K562 treated with DMSO at 1 percent for 4 hours (cell line): ENCODE data around the gene RBM4. TPM values are rescaled to one million over a fixed set of nuclear protein-coding genes. Genes with fewer than 3 reads are reported as not detected.

ENCODE experiments used
- total RNA-seq: library from RNA; unstranded; fragments of 300-600 nt; gene quantifications from 2 replicates; pipeline ENCODE4 v1.2.3, GENCODE V29; 2022; ENCODE audit not compliant: insufficient read depth

The RBM4 gene, protein sequence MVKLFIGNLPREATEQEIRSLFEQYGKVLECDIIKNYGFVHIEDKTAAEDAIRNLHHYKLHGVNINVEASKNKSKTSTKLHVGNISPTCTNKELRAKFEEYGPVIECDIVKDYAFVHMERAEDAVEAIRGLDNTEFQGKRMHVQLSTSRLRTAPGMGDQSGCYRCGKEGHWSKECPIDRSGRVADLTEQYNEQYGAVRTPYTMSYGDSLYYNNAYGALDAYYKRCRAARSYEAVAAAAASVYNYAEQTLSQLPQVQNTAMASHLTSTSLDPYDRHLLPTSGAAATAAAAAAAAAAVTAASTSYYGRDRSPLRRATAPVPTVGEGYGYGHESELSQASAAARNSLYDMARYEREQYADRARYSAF
- total RNA-seq: 99.5 and 116 TPM in 2 replicates

DNA sequence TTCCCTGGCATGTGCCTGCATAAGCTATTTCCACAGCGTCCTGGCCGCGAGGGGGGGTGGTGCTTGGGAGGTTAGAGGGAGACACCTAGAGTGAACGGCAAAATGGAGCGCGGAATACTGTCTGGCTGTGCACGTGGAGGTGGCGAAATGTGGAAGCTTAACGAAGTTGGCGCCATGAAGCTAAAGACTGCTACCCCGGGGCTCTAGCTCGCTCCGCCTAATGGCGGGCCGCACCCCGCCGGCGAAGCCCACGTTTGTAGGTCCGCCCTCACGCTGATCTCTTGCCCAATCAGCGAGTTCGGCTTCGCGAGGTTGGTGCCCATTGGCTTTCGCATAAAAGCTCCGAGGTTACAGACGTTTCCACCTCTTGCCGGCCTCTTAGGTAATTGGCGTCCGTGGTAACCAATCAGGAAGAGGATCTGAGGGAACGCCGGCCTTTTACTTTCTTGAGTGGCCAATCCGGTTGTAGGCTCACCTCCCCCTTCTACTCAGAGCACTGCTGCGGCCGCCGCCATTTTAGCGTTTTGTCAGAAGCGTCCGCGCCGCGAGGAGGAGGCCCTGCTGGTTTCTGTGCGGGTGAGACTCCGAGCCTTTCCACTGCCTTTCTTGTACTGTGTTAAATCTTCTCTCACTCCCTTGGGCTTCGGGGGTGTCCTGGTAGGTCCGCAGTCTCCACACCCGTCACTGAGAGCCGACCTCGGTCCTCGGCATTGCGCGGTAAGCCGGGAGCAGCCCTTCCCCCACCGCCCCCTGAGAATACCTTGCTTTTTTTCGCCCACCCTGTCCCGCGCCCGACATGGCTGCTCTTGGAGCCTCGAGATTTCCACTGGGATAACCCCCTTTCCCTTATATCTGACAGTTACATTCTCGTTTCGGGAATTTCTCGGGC lies at the start of gene RBM4:
Gene RBM4 (plus strand): TSS at position 527 of the 889 bp plus-strand sequence. CDS start 1,009 bp downstream, outside the sequence.

DNA sequence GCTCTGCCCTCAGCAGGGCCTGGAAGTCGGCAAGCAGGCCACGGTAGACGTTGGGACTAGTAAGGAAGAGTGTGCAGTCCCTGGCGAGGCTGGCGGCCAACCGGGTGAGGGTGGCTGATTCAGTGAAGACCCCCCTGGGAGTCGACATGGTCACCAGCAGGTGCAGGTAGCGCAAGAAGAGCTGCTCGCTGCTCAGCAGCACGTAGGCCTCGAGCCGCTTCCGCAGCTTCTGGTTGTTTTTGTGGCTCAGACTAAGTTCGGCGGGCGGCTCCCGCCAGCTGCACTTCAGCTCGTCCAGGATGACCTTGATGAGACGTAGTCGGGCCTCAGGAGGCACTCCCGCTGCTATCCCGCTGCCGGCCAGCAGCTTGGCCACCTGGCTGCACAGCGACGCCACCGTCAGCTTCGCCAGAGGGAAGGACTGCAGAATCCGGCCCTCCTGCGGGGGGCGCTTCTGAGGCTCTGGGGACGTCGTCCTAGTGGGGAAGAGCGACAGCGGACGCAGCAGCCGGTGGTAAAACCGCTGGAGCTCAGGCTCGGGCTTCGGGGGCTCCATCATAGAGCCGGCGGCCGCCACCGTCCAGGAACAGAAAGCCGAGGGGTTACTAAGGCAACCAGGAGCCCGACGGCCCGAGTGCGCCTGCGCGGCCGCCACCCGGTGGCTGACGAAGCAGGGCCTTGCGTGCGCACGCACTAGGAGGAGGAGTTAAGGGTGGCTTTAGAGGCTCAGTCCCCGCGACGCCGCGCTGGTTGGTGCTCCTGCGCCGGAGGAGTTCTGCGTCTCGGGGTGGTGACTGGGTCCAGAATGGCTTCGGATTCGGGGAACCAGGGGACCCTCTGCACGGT lies 45.8 kb upstream of the RBM4 start, which contains the start of the genes CCDC87 and CCS:
Gene CCDC87 (minus strand): TSS at position 607 of the 846 bp plus-strand sequence. CDS start 48 bp downstream, at position 559.
Gene CCS (plus strand): TSS at position 729 of the 846 bp plus-strand sequence. CDS start 77 bp downstream, at position 806.

DNA sequence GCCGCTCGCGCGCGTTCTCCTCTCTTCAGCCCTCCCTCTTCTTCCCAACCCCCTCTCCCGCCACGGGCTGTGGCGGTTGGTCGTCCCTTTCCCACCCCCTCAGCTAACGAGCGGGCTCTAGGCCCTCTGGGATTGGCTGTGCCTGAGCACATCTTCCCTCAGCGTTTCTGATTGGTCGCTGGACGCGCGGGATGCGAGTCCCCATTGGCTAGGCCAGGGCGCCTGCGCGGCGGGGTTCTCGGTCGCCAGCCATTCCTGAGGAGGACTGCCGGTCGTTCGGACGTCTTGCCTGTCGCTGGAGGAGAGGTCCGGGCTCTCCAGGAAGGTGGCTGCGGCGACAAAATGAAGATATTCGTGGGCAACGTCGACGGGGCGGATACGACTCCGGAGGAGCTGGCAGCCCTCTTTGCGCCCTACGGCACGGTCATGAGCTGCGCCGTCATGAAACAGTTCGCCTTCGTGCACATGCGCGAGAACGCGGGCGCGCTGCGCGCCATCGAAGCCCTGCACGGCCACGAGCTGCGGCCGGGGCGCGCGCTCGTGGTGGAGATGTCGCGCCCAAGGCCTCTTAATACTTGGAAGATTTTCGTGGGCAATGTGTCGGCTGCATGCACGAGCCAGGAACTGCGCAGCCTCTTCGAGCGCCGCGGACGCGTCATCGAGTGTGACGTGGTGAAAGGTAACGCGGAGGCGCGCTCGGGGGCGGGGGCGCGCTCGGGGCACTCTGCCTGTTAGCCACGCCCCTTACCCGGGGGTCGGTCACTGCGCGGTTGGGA lies 21.9 kb upstream of the RBM4 start, which contains the start of gene RBM14:
Gene RBM14 (plus strand): TSS at position 252 of the 776 bp plus-strand sequence. CDS start 91 bp downstream, at position 343.

DNA sequence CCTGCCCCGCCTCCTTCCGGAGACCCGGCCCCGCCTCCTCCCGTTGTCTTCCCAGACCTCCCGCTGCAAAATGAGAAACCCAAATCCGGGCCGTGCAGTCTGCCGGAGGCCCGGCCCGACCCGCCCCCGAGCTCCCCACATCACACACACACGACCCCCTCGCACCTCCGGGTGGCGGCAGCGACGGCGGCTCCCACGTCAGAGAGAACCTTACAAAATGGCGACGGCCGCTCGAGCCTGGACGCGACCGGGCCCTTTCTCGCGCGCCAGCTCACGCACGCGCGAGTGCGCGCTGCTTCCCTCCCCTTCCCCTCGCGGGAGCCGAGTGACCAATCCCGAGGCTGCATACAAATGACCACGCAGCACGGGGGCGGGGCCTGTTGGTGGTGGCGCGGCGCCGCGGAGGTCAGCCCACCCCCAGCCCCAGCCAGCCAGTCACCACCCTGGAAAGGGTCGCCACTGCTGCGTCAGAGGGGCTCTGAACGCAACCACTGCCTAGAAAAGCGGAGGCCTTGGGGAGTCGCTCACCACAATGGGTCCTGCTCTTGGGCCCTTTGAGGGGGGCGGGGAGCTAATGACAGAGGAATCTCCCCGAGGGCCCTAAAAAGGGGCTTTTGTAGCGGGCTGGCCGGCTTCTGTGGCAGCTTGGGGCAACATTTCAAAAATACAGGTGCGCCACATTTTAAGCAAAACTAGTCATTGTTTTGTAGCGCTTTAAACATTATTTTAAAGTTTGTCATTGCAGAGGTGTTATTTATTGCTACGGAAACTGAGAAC lies 39.3 kb downstream of the RBM4 start, which contains the start of gene RBM4B:
Gene RBM4B (minus strand): TSS at position 289 of the 777 bp plus-strand sequence. CDS start 808 bp downstream, outside the sequence.

Other genes with a start within 250 kb of the RBM4 start
- gene NPAS4, start 217.7 kb upstream of the RBM4 start, total RNA-seq: not detected in 2 replicates
- gene MRPL11, start 199.9 kb upstream of the RBM4 start, total RNA-seq: 51.8 and 54.1 TPM in 2 replicates
- gene PELI3, start 171.8 kb upstream of the RBM4 start, total RNA-seq: 3.5 and 4.1 TPM in 2 replicates
- 35.2 and 38.6 TPM in 2 replicates for gene DPP3, start 158.3 kb upstream of the RBM4 start, total RNA-seq
- 8.4 and 10.2 TPM in 2 replicates for gene BBS1, start 128.1 kb upstream of the RBM4 start, total RNA-seq
- 9.4 and 10.1 TPM in 2 replicates for gene ZDHHC24, start 92.7 kb upstream of the RBM4 start, total RNA-seq
- gene ACTN3, start 91.8 kb upstream of the RBM4 start, total RNA-seq: not detected in 2 replicates
- 18.6 and 19.2 TPM in 2 replicates for gene CTSF, start 70.1 kb upstream of the RBM4 start, total RNA-seq
- not detected in 2 replicates for gene CCDC87, start 45.6 kb upstream of the RBM4 start, total RNA-seq
- 28.8 and 29.9 TPM in 2 replicates for gene CCS, start 45.5 kb upstream of the RBM4 start, total RNA-seq
- 85.3 and 90.1 TPM in 2 replicates for gene RBM14, start 22.1 kb upstream of the RBM4 start, total RNA-seq
- gene RBM4B, start 39.2 kb downstream of the RBM4 start, total RNA-seq: 13.2 and 15.2 TPM in 2 replicates
- 26.3 and 31.5 TPM in 2 replicates for gene SPTBN2, start 90.5 kb downstream of the RBM4 start, total RNA-seq
- gene RCE1, start 204.7 kb downstream of the RBM4 start, total RNA-seq: 35.7 and 44.7 TPM in 2 replicates
- 22.2 and 23.9 TPM in 2 replicates for gene LRFN4, start 218.4 kb downstream of the RBM4 start, total RNA-seq